NCI-H524 treated with DMSO at 0.1 percent for 48 hours (cell line): ENCODE results near the gene WDR59.
A peak's percentile ranks its signal among the peaks of the same experiment; 100 is the strongest.
"Not testable (repeated sequence)": the region's sequence is repeated elsewhere in the genome, so short reads cannot be mapped to it uniquely, and the experiment has no call there.

ENCODE experiments used
- DNase-seq: peaks from one replicate; lab custom pipeline; 2025; lab: John Stamatoyannopoulos, UW

Gene WDR59

DNA sequence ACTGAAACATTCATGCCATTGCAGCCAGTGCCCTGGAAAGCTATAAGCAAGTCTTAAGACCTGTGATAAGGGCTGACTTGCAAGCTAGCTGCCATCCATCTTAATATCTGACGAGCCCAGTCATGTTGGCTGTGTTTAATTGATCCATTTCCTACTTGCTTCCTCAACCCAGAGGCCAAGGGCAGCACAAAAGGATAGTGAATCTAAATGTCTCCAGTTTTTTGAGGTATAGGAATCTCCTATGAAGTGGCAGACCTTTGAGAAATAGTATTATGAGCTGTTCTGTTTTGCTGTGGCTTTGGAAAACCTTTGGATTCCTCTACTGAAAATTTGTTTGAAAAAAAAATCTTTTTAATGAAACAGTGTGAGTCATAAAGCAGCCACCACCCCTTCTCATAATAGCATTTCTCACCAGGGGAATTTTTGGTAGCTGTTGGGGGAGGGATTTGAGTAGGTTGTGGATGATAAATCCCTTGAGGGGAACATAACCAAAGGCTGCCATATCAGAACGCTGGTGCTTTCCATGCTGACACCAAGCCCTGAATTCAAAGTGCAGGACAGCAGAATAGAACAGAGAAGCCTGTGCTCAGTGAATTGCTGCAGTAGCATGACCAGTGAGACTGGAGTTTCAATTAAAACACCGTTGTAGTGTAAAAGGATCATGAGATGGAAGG lies 26.8 kb upstream of the WDR59 start:
- DNase-seq = no peak

DNA sequence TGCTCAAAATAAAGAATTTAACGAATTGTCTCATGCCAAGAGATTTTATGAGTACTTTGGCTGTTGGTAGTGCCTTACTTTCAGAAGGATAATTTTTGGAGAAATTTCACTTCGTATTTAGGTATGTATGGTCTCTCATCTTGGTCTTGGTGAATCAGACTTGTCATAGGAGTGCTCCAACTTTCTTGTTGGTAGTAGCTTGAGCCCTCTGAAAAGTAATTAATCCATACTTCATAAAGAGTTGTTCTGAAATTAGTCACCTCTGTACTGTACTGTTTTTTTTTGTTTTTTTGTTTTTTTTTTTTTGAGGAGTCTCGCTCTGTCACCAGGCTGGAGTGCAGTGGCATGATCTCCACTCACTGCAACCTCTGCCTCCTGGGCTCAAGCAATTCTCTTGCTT lies 25.5 kb upstream of the WDR59 start:
- DNase-seq = no peak

DNA sequence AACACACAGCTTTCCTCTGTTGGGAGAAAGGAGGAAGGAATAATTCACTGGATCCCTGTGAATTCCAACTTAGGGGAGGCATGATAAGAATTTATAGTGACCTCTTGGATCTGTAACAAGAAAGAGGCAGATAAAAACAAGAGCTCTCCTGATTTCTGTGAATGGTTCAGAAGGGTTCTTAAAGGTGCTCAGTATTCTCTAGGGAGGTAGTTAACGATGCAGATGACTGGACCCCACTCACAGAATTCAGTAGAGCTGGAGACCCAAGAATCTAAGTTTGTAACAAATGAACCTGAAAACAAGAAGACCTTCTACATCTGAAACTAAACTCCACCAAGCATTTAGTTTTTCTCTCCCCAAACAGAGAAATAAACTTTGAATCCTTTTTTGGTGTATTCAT lies 22.5 kb upstream of the WDR59 start:
- DNase-seq = no peak

DNA sequence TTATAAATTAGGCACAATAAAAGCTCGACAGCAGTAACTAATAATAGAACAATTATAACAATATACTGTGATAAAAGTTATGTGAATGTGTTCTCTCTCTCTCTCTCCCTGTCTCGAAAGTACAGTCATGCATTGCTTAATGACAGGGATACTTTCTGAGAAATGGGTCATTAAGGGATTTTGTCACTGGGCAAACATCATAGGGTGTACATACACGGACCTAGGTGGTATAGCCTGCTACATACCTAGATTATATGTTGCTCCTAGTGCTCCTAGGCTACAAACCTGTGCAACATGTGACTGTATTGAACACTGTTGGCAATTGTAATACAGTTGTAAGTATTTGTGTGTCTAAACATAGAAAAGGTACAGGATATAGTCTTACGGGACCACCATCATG lies 20.8 kb upstream of the WDR59 start:
- DNase-seq = no peak

DNA sequence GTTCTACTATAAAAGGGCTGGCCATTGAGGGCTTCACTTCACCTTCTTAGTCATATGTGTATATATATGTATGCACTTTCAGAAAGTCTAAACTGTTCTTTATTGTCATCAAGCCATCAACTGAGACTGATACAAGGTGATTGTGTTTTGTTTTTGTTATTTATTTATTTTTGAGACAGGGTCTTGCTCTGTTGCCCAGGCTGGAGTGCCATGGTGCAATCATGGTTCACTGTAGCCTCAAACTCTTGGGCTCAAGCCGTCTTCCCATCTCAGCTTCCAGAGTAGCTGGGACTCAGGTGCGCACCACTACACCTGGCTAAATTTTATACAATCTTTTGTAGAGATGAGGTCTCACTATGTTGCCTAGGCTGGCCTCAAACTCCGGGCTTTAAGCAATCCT lies 19.5 kb upstream of the WDR59 start:
- no peak for DNase-seq

DNA sequence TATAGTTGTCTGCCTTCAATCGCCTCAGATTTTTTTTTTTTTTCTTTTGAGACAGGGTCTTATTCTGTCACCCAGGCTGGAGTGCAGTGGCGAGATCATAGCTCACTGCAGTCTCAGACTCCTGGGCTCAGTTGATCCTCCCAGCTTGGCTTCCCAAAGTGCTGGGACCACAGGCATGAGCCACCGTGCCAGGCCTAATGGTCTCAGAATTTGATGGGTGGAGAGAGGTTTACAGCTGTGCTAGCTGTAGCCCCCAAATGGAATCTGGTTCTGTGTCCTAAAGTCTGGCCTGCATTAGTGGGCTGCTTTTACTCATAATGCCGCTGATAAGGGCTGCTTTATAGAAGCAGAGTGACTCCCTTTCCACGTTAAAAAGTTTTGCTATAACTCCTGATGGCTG lies 19.0 kb upstream of the WDR59 start:
- no peak for DNase-seq

DNA sequence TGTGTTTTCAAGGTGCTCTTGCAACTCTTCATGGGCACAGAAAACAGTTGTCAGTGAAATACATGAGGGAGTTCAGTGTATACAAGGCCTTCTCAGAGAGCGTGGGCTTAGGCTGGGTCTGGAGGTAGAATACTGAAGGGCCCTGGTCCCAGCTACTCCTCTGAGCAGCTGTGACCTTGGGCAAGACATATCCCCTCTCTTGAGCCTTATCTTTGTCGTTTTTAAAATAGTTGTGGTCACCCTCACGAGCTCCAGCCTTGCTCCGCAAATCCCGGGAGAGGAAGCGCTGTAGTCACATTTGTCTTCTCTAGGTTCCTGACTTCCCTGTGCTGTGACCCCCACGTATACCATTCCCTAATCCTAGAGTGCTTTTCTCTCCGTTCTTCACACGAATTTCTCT lies 17.6 kb upstream of the WDR59 start:
- DNase-seq = no peak

DNA sequence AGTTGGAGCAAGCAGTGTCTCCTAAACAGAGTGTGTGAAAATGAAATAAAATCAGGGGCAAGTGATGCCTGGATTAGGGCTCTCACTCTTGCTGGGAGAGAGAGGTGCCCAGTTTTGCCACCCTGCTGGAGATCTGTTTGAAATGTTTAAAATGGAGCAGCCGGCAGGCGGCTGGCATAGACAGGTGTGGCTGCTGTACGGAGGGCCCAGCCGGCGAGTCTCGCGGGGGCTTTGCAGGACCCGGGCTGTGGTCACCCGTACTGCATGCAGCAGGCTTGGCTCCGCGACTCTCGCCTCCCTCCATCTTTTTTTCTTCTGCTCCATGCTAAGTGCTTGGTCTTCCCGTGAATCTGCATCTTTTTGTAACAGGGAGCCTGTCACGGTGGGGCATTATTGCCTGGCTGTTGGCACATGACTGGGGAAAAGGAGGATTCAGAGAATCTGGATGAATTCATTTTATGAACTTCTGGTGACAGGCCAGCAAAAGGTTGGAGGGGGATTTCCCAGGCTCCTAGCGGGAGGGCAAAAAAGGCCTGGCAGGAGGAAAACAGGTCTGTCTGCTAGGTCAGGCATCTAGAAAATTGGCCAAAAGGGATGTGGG lies 15.7 kb upstream of the WDR59 start:
- peak; percentile 21 for DNase-seq

DNA sequence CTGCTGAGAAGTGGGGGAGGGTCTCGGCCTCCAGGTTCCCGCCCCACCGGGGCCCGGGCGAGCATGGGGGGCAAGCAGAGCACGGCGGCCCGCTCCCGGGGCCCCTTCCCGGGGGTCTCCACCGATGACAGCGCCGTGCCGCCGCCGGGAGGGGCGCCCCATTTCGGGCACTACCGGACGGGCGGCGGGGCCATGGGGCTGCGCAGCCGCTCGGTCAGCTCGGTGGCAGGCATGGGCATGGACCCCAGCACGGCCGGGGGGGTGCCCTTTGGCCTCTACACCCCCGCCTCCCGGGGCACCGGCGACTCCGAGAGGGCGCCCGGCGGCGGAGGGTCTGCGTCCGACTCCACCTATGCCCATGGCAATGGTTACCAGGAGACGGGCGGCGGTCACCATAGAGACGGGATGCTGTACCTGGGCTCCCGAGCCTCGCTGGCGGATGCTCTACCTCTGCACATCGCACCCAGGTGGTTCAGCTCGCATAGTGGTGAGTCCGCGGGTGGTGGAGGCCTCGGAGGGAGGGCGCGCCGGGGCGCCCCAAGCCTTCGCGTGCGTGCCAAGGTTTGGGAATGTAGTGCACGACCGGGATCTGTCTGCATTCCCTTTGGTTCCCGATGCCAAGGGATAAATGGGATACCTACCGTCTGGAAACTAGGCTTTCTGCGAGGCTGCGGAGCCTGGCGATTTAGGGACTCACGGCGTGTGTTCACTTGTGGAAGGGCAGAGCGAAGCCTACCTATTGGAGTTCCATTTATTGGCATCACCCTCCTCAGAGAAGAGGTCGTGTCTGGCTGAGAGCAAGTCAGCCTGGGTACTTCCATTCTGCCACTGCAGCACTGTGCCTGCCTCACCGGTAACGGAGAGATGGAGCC lies 14.9 kb upstream of the WDR59 start:
- DNase-seq = no peak

DNA sequence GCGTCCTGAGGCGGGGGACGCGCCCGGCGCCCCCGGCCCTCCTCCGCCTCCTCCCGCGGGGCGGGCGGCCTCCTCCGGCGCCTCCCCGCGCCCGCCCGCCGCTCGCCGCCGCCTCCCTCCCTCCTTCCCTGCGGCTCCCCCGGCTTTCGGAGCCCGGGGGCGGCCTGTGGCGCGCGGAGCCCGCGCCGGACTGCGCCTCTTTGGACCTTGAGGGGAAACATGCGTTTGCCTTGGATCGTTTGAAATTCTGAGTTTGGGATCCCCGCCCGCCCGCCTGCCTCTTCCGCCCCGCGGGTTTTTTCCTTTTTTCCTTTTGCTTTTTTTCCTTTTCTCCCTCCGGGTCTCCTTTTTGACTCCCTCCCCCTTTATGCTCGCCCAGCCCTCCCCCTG lies 14.3 kb upstream of the WDR59 start:
- DNase-seq = no peak

DNA sequence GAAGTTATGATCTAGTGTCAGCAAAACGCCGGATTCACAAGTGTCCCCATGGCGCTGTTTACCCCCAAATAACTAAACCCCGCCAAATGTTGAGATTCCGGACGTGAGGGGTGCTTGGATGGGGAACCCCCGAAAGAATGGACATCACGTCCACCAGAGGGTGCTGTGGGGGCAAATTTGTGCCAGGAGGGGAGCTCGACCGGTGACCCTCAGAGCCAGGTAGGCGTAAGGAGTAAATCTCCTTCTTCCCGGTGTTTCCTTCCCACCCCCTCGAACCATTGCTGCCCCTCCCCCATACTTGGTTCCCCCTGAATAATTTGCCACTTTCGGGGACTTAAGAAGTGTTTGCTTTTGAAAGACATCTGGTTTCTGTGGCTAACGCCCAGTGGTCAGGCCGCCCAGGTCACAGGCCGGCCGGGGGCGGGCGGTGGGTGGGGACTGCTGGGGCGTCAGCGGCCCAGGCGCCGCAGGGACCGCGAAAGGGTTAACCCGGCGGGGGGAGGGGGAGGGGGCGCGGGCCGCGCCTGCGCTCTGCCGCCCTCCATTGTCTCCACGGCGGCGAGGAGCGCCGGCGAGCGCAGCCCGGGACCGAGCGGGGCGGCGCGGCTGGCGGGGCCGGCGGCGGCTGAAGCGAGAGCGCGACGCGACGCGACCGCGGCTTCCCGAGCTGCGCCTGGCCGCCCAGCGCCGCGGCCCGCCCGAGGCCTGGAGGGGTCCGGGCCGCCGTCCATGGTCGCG lies 13.7 kb upstream of the WDR59 start, which contains the start of gene ZNRF1:
ZNRF1 (plus strand) TSS at position 544 of the 738 bp plus-strand sequence. CDS start 648 bp downstream, outside the sequence.
- DNase-seq = peak; percentile 26

DNA sequence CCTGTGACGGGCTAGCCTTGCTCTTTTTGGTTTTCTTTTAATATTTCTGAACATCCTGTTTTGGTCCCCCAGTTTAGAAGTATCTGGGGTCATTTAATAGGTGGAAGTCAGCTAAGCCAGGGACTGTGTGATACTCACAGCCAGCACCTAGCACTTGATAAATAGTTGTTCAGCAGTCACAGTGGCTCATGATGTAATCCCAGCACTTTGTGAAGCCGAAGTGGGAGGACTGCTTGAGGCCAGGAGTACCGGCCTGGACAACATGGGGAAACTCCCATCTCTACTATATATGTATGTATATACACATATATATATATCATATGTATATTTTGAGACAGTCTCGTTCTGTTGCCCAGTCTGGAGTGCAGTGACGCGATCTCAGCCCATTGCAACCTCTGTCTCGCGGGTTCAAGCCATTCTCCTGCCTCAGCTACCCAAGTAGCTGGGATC lies 12.1 kb upstream of the WDR59 start:
- DNase-seq = no peak

DNA sequence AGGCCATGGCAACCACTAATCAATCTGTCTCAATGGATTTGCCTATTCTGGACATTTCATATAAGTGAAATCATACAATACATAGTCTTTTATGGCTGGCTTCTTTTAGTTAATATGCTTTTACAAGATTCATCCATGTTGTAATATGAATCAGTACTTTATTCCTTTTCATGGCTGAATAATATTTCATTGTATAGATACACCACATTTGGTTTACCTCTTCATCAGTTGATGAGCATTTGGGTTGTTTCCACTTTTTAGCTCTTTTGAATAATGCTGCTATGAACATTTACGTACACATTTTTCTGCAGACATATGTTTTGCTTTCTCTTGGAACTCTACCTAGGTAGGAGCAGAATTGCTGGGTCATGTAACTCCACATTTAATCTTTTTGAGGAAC lies 11.1 kb upstream of the WDR59 start:
- DNase-seq = no peak

DNA sequence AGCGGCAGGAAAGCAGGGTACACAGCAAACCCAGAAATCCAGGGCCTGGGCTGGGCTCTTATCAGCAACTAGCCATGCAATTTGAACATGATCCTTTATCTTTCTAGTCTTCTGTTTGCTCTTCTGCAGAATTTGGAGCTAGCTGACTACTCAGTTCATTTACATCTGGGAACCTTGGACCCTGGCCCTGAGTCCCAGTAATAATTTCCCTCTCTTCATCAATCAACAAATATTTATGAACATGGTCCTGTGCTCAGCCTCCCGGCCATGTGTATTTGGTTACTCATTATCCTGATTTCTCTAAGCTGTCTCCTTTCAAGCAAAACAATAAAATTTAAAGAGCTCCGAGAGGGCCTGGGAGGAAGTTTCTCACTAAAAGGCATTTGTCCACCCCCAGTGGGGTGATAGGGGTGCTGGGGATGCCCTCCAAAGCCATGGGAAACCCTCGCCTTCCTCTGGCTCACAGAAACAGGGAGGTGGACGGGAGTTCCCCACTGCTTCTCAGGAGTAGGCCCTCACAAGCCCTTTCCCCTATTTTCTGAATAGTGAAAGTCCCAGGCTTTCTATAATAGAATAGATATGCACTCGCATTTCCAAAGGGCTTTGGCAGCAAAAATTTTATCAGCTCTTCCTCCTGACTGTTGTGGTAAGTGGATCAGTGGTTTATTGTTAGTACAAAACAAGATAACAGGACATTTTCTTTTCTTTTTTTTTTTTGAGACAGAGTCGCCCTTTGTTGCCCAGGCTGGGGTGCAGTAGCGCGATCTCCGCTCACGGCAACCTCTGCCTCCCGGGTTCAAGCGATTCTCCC lies 6.9 kb upstream of the WDR59 start:
- no peak for DNase-seq

DNA sequence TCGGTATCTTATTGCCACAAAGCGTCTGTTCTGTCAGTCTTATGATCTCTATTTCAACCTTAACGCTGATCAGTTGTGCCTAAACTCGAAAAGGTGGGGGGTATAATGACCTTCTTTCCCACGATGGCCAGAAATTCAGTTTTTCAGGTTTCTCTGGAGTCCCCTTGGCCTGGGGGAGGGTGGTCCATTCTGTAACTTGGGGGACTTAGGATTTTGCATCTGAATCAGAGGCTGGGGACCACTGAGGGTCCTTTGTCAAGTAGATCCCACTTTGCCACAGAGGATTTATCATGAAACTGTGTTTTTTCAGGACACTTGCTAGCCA lies 6.3 kb upstream of the WDR59 start:
- DNase-seq = no peak

DNA sequence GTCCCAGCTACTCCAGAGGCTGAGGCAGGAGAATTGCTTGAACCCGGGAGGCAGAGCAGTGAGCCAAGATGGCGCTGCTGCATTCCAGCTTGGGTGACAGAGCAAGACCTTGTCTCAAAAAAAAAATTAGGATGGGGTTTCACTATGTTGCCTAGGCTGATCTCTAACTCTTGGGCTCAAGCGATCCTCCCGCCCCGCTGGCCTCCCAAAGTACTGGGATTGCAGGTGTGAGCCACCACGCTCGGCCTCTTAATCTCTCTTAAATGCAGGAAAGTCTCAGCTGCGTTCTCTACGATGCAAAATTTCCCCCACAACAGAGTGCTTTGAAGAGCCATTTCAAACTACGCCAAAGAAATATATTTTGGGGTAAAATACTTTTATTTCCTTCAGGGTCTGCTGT lies 5.9 kb upstream of the WDR59 start:
- no peak for DNase-seq

DNA sequence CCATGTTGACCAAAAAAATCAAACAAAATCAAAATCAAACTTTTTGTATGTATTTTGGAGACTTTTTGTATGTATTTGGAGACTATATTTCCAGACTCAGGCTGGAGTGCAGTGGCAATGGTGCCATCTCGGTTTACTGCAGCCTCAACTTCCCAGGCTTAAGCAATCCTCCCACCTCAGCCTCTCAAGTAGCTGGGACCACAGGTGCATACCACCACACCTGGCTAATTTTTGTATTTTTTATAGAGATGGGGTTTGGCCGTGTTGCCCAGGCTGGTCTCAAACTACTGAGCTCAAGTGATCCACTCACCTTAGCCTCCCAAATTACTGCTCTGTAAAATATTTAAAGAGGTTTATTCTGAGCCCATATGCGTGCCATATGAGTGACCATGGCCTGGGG lies 4.9 kb upstream of the WDR59 start:
- DNase-seq = not testable (repeated sequence)

DNA sequence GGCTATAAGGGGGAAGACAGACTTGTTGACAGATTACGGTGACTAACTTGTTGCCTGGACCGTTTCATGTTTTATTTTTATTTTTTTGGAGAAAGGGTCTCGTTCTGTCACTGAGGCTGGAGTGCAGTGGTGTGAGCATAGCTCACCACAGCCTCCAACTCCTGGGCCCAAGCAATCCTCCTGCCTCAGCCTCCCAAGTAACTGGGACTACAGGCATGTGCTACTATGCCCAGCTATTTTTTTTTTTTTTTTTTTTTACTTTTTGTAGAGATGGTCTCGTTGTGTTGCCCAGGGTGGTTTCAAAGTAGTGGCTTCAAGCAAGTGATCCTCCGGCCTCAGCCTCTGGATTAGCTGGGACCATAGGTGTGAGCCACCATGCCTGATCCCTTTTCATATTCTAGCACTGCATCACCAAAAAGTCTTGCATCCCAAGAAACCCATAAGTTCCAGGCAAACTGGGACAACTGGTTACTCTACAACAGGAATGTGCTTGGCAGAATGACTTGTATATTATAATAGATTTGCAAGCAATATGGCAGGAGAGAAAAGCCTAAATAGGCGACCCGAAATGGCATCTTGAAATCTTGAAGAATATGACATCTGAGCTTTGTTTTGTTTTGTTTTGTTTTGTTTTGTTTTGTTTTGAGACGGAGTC lies 2.2 kb upstream of the WDR59 start:
- DNase-seq = no peak

DNA sequence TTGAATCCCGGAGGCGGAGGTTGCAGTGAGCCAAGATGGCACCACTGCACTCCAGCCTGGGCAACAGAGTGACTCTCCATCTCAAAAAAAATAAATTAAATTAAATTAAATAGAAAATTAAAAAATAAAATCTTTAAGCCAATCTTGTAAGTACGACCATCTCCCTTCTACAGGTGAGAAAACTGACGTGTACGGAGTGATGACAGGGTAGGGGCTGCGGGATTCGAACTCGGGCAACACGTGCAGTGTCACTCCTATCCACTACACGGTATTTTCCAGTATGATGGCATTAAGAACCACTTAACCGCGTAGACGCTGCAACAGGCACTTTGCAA lies 762 bp downstream of the WDR59 start:
- no peak for DNase-seq

DNA sequence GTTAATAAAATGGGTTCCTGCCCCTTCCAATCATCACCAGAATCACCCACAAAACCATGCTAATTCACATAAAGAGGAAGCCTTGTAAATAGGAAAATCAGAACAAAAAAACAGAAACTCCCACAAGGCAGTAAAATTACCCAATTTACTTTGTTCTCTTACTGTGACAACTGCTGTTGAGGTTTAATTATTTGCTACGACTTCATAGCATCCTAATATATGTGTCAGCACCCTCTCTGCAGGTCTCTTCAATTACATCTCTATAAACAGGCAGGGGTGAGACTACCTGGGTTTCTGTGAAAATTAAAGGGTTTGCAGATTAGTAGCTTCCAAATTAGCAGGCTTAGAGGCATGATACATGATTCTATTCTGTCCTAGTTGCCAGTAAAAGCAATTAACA lies 2.7 kb downstream of the WDR59 start:
- DNase-seq = no peak

DNA sequence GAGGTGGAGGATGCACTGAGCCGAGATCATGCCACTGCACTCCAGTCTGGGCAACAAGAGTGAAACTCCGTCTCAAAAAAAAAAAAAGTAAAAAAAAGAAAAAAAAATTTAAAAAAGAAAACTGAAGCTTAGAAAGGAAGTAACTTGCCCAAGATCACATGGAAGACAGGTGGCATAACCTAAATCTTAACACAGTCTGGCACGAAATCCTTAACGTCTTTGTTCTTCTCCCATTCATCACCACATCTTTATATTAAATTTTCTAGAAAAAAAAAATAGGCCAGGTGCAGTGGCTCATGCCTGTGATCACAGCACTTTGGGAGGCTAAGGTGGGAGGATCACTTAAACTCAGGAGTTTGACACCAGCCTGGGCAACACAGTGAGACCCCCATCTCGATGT lies 9.3 kb downstream of the WDR59 start:
- no peak for DNase-seq
